NCI-H2081 treated with DMSO at 0.1 percent for 48 hours (cell line): ENCODE measurements around the gene TRAPPC8.
"Not testable (repeated sequence)": the region's sequence is repeated elsewhere in the genome, so short reads cannot be mapped to it uniquely, and the experiment has no call there.

Source experiments
- DNase-seq: peaks from one replicate; lab custom pipeline; 2025; lab: John Stamatoyannopoulos, UW

Gene TRAPPC8, protein sequence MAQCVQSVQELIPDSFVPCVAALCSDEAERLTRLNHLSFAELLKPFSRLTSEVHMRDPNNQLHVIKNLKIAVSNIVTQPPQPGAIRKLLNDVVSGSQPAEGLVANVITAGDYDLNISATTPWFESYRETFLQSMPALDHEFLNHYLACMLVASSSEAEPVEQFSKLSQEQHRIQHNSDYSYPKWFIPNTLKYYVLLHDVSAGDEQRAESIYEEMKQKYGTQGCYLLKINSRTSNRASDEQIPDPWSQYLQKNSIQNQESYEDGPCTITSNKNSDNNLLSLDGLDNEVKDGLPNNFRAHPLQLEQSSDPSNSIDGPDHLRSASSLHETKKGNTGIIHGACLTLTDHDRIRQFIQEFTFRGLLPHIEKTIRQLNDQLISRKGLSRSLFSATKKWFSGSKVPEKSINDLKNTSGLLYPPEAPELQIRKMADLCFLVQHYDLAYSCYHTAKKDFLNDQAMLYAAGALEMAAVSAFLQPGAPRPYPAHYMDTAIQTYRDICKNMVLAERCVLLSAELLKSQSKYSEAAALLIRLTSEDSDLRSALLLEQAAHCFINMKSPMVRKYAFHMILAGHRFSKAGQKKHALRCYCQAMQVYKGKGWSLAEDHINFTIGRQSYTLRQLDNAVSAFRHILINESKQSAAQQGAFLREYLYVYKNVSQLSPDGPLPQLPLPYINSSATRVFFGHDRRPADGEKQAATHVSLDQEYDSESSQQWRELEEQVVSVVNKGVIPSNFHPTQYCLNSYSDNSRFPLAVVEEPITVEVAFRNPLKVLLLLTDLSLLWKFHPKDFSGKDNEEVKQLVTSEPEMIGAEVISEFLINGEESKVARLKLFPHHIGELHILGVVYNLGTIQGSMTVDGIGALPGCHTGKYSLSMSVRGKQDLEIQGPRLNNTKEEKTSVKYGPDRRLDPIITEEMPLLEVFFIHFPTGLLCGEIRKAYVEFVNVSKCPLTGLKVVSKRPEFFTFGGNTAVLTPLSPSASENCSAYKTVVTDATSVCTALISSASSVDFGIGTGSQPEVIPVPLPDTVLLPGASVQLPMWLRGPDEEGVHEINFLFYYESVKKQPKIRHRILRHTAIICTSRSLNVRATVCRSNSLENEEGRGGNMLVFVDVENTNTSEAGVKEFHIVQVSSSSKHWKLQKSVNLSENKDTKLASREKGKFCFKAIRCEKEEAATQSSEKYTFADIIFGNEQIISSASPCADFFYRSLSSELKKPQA (N-terminal part only)

DNA sequence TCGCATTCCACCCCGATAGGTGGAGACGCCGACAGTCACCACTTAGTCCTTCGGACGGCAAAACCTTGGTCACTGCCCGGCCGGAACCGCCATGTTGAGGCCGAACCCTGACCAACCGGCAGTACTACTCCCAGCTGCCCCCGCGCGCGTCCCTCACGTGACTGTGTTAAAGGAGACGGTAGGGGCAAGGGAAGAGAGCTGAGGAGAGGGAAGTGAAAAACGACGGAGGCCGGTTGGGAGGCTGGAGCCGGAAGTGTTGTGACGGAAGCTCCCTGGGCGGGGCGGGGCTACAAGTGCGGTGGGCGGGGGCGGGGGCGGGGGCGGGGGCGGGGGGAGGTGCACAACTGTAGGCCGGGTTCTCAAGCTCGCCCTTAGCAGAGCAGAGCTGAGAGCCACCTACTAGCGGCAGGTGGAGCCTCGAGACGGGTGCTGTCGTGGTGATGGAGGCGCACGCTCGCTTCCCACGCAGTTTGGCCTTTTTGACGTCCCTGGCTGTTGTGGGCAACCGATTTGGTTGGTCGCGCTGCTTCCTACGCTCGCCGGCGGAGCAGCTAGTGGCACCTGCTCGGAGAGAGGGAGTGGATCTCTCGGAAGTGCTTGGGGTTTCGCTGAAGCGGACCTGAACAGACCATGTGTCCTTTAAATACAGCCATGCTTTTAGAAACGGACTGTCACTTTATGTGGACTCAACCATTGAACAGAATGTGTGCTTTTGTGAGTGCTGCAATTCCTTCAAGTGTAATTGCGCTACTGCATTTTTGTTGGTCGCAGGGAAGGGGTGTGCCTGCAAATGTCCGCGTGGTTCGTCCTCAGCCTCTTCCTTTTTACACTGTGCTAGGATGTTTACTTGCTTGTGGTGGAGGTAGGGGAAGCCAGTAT lies at the start of gene TRAPPC8:
Gene TRAPPC8 (minus strand): TSS at position 130 of the 879 bp plus-strand sequence. CDS start 364 bp downstream, outside the sequence.
- DNase-seq = peak; percentile 88

DNA sequence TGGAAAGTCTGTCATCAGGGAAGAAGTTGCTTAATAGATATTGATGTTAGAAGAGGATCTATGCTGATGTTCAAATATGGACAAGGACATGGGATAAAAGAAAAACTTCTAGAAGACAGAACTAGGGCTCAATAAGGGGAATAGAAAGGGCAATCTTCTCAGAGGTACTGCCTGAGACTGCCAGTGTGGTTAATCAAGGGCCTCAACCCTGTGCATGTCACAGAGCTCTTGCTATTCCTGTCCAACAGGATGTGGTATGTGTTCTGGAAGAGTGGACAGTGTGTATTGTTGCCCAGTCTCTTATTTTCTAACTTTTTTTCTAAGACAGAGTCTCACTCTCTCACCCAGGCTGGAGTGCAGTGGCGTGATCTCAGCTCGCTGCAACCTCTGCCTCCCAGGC lies 47.9 kb upstream of the TRAPPC8 start:
- DNase-seq = no peak

DNA sequence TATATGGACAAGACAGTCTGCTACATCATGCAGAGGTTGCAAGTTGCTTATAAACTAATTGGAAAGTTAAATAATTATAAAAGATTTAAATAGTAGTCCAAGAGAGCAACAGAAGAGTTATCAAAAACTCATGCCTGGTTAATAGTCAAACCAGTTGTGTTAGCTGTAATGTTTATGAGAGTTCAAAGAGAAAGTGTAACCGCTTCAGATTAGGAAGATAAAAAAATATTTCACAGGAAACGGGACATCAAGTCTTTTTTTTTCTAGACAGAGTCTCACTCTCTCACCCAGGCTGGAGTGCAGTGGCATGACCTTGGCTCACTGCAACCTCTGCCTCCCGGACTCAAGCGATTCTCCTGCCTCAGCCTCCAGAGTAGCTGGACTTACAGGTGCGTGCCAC lies 41.0 kb upstream of the TRAPPC8 start:
- DNase-seq = no peak

DNA sequence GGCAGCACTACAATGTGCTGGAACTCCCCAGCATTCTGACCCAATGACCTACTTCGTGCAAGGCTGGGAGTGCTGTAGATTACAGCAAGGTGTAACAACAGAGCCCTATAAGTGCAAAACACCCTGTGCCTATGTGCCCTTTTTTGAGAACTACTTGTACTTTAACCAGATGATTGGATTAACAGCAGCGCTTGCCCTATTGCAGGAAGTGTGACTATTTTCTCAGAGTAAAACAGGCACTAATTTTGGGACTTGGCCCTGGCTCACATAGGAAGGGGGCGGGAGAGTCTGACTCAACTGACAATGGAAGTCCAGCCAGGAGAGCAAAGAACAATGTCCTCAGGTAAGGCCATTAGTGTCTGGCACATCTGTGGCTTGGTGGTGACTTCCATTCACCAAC lies 40.1 kb upstream of the TRAPPC8 start:
- no peak for DNase-seq

DNA sequence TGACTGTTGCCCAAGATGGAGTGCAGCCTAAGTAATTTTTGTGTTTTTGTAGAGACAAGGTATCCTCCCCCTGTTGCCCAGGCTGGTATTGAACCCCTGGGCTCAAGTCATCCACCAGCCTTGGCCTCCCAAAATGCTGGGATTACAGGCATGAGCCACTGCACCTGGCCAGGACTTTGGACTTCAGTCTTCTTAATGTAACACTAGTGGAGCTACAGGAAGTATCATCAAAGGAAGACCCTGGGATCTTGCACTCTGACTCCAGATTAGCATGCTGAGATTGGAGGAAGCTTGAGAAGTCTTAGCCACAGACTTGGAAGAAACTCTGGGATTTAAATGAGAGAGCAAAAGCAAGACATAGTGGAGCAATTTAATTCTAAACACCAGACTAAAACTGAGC lies 37.9 kb upstream of the TRAPPC8 start:
- DNase-seq = no peak

DNA sequence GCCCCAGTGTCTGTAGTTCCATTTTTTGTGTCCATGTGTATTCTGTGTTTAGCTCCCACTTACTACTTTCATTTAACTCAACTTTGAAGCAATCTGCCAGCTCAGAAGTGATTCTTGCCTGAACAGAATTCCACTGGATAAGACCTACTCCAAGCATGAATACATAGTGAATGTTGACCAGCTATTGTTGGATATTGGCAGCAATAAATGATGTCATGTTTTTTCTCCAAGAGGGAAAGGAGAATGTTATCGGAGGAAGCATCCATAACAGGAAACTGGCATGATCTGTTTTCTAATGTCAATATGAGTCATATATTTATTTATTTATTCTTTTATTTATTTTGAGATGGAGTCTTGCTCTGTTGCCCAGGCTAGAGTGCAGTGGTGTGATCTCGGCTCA lies 36.8 kb upstream of the TRAPPC8 start:
- DNase-seq = no peak

DNA sequence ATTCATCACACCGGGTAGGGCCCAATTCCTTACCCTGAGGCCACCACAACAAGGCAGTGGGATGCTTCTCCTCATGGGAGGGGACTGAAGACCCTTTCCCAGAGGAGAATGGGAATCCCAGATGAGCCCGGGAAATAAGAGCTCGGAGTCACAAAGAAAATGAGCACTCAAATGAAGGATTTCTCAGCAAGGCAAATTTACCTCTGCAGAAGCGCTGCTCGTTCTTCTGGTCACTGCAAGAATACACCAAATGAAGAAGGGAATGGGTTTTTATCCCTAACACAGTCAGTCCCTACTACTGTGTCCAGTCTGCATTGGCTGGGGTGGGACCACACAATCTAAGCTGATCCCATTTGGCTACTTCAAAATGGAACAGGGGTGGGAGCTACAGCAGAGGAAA lies 35.7 kb upstream of the TRAPPC8 start:
- no peak for DNase-seq

DNA sequence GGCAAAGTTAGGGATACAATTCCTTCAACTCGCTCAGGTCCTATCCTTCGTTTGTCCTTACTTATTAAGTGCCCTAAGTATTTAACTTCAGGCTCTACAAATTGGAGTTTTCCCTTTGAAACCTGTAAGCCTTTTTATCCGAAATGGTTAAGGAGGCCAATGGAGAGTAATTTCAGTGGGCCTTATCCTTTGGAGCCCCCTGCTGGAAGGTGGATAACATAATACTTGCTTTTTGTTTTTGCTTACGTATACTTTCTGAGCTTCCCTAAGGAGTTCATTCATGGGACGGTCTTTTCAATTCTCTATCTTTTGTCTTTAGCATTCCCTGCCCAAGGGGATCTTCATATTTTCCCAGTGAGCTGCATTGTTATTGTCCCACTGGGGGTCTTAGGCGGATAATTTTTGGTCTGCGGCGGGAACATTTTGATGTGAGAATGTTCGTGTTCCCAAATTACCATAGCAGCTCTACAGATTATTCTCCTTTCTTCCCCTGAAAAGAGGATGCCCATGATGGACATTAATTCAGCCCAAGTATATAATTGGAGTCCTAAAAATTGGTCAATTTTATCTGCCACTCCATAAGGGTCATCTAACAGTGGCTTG lies 34.4 kb upstream of the TRAPPC8 start:
- no peak for DNase-seq

DNA sequence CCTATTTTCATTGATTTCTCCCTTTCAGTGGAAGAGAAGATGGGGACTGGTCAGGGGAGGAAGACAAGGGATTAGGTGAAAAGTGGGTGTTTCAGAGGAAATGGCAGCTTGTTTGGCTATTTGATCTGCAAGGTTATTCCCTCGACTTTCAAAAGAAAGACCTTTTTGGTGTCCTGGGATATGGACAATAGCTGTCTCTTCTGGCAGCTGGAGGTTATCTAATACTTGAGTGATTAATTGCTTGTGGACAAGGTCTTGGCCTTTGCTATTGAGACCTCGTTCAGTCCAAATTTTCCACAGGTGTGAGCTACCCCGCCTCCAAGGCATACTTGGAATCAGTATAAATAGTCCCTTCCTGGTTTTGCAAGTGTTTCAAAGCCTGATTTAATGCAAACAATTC lies 33.3 kb upstream of the TRAPPC8 start:
- no peak for DNase-seq

DNA sequence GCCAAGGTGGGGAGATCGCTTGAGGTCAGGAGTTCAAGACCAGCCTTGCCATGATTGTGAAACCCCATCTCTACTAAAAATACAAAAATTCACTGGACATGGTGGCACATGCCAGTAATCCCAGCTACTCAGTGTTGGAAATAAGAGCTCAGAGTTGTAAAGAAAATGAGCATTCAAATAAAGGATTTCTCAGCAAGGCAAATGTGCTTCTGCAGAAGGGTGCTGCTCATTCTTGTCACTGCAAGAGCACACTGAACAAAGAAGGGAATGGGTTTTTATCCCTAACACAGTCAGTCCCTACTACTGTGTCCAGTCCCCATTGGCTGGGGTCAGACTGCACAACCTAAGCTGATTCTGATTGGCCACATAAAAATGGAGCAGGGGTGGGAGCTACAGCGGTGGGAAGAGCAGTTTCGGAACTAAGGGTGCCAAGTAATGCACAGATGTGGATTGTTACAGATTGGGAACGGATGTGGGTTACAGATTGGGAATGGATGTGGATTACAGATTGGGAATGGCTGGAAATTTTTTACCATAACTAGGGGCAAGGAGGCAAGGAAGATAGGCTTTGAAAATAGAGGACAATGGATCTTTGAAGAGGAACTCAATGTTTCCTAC lies 31.1 kb upstream of the TRAPPC8 start:
- no peak for DNase-seq

DNA sequence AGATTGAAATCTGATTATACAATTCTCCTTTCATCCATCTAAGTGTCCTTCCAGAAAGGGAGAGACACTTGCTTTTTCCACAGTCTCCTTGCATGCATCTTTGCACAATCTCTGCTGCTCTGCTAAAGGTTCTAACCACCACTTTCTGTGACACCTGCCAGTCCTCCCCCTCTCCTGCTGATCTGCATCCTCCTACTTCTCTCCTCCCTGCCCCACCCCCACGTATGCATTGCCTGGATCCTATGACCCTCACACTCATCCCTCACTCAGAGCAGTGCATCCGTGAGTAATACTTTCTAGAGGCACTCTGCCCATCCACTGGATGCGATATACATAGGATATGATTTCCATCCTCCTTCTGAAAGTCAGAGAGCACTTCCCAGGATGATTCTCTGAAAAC lies 27.7 kb upstream of the TRAPPC8 start:
- no peak for DNase-seq

DNA sequence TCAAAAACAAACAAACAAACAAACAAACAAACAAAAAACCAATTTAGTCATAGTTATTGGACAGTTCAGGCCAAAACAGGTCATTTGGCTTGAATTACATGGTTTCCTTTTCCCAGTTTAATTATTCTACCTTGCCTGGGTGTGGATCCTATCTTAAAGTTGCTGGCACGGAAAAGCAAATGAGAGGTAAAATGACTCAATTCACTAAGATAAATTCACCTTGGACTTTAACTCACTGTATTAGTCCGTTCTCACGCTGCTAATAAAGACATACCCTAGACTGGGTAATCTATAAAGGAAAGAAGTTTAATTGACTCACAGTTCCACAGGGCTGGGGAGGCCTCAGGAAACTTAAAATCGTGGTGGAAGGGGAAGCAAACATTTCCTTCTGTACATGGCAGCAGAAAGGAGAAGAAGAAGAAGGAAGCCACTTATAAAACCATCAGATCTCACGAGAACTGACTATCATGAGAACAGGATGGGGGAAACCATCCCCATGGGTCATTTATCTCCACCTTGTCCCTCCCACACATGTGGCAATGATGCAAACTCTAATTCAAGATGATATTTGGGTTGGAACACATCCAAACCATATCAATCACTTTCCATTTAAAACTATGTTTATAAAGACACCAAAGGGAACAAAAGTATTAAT lies 22.5 kb upstream of the TRAPPC8 start:
- DNase-seq = no peak

DNA sequence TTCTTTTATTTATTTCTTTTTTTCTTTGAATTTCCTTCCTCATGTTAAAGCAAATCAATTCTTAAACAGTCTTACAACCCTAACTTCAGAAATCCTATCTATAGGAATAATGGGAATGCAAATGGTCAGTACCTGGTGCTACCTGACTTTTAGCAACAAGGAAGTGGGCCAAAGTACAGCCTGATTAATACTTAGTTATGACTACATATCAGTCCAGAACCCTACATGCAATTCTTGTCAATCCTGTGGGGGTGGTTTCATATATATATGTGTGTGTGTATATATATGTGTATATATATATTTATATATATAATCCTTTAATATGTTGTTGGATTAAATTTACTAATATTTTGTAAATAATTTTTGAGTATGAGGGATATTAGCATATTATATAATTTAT lies 14.8 kb upstream of the TRAPPC8 start:
- no peak for DNase-seq

DNA sequence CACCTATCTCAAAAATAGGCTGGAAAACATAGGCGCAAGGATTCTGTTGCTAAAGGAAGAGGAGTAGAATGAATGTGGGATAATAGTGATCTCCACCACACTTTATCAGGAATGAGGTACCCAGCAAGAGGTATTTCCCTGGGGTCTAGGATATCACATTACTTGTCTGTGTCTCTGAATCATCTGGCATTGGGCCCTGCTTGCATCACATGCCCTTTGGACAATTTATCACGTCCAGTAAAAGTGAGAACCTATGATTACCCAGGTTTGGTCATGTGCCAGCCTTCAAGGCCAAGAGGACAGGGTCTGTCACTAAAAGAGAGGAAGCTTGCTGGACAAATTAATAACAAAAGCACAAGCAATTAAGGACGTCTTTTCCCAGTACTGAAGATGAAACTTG lies 11.4 kb upstream of the TRAPPC8 start:
- no peak for DNase-seq

DNA sequence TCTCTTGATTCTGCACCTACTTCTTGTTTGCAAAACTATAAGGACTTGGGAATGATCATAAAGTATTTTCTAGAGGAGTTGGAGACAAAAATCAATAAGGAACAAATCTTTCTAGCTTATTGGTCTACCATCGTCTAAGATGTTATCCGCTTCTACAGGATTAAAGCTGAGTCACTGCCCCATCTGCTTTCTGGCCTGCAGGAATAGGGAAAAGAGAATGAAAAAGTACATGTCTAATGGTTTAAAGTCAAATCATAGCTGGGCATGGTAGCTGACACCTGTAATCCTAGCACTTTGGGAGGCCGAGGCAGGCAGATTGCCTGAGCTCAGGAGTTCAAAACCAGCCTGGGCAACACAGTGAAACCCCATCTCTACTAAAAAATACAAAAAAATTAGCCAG lies 10.8 kb upstream of the TRAPPC8 start:
- not testable (repeated sequence) for DNase-seq

DNA sequence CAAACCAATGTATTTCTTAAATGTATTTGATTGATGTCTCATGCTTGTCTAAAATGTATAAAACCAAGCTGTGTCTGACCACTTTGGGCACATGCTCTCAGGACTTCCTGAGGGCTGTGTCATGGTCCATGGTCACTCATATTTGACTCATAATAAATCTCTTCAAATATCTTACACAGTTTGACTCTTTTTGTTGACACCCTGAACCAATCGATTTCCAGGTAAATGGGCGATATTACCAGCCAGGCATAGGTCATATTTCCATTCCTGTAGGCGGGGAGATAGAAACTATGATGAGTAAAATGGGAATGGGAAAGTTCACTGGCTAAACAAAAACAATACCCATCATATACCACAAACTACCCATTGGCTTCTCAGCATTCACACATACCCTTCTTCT lies 9.3 kb upstream of the TRAPPC8 start:
- no peak for DNase-seq

DNA sequence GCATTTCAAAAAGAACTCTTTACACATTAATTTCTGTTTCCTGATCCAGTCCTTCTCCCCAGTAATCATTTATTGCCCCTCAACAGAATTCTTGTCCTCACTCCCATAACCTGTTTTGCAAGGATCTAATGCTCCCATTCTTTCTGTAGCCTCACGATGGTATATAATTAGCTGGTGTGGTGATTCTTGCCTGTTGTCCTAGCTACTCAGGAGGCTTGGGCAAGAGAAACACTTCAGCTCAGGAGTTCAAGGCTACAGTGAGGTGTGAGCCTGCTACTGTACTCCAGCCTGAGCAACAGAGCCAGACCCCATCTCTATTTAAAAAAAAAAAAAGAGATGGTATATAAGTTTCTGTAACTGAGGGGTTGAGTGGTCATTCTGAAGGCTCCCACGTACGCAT lies 7.7 kb upstream of the TRAPPC8 start:
- no peak for DNase-seq

DNA sequence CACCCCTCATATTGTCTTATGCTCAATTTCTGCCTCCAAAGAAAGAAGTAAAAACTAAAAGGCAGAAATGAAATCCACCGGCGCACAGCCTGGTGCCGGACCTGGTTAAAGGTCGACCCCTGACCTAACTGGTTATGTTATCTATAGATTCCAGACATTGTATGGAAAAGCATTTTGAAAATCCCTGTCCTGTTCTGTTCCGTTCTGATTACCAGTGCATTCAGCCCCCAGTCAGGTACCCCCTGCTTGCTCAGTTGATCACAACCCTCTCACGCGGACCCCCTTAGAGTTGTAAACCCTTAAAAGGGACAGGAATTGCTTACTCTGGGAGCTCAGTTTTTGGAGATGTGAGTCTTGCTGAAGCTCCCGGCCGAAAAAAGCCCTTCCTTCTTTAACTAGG lies 5.4 kb upstream of the TRAPPC8 start:
- not testable (repeated sequence) for DNase-seq

DNA sequence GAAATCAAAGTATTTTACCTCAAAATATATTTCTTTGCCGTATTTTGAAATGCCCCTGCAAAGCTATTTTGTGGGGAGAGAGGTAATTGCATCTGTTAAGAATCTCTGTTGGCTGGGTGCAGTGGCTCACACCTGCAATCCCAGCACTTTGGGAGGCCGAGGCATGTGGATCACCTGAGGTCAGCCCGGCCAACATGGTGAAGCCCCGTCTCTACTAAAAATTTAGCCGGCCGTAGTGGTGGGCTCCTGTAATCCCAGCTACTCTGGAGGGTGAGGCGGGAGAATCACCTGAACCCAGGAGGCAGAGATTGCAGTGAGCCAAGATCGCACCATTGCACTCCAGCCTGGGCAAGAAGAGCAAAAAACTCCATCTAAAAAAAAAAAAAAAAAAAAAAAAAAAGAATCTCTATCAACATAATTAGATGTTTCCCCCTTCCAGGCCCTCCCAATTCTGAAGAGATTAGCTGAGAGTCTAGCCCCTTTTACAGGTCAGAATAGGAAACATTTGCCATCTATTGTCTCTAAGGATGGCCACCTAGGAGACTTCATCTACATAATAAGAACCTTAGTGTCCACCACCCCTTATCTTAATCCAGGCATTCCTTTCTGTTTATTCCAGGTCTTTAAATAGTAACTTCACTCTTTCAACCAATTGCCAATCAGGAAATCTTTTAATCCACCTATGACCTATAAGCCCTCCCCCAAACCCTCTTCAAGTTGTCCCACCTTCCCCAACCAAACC lies 3.5 kb upstream of the TRAPPC8 start:
- no peak for DNase-seq
